IgD-negative memory B cell (primary cell): Measurements from ENCODE around the gene SOX8. TPM values are rescaled to one million over a fixed set of nuclear protein-coding genes. Genes with fewer than 3 reads are reported as not detected.
"Not testable (repeated sequence)": the region's sequence is repeated elsewhere in the genome, so short reads cannot be mapped to it uniquely, and the experiment has no call there.

ENCODE experiments used
- H3K27ac Mint-ChIP-seq, 3 donors: one replicate each; pipeline ENCODE4 v1.8.0; 2020 to 2022; ENCODE audit warnings: mild to moderate bottlenecking in 3 of 3, mixed read lengths in 3 of 3, moderate library complexity in 1 of 3
- H3K27me3 Mint-ChIP-seq: one replicate; pipeline ENCODE4 v1.8.0; 2021; ENCODE audit warnings: mixed read lengths
- H3K36me3 Mint-ChIP-seq: one replicate; pipeline ENCODE4 v1.8.0; 2020; ENCODE audit warnings: mild to moderate bottlenecking, mixed read lengths
- H3K4me1 Mint-ChIP-seq, 3 donors: one replicate each; pipeline ENCODE4 v1.8.0; 2020 to 2022; ENCODE audit warnings: mixed read lengths in 3 of 3, mild to moderate bottlenecking in 1 of 3
- H3K4me3 Mint-ChIP-seq, 4 donors: one replicate each; pipeline ENCODE4 v1.8.0; 2020 to 2022; ENCODE audit warnings: mild to moderate bottlenecking in 4 of 4, mixed read lengths in 4 of 4, moderate library complexity in 3 of 4
- H3K9me3 Mint-ChIP-seq, 3 donors: one replicate each; pipeline ENCODE4 v1.8.0; 2020 to 2021; ENCODE audit warnings: mixed read lengths in 3 of 3, mild to moderate bottlenecking in 1 of 3
- polyA plus RNA-seq: library from polyadenylated mRNA; unstranded; fragments of 300-500 nt; fragmentation: Illumina TruSeq; gene quantifications from one replicate; pipeline ENCODE4 v1.2.3, GENCODE V29; 2021

SOX8 gene
- polyA plus RNA-seq, 1 donor from 2014 or later, result 0.48 TPM

GRCh38 chr16:1021553-1022160 is 40.1 kb downstream of the SOX8 start:
- Mint-ChIP-seq H3K4me1 (no peaks in the 10 kb centered on the region), H3K27ac (no peak overlapping the region), H3K27me3 (peaks cover 1% of the 10 kb centered on the region), H3K4me3 (no peak overlapping the region), H3K36me3 (no peaks in the 10 kb centered on the region), H3K9me3 (no peaks in the 10 kb centered on the region)

- no peak overlapping the region for H3K27ac Mint-ChIP-seq
- H3K36me3 Mint-ChIP-seq, result no peaks in the 10 kb centered on the region
- no peaks in the 10 kb centered on the region for H3K9me3 Mint-ChIP-seq
- H3K4me1 Mint-ChIP-seq, result no peaks in the 10 kb centered on the region
- H3K27me3 Mint-ChIP-seq, result peaks cover 1% of the 10 kb centered on the region
- H3K4me3 Mint-ChIP-seq, result no peak overlapping the region
Measured at GRCh38 chr16:1022466-1022865, 40.9 kb downstream of the SOX8 start.

GRCh38 chr16:1024138-1024537 is 42.6 kb downstream of the SOX8 start:
- peaks cover 1% of the 10 kb centered on the region for H3K27me3 Mint-ChIP-seq
- no peak overlapping the region for H3K4me3 Mint-ChIP-seq
- no peak overlapping the region for H3K27ac Mint-ChIP-seq
- H3K4me1 Mint-ChIP-seq, result no peaks in the 10 kb centered on the region
- H3K9me3 Mint-ChIP-seq, result no peaks in the 10 kb centered on the region
- no peaks in the 10 kb centered on the region for H3K36me3 Mint-ChIP-seq

GRCh38 chr16:1025183-1025809 is 43.7 kb downstream of the SOX8 start:
- not testable (repeated sequence) for H3K27me3 Mint-ChIP-seq, H3K9me3 Mint-ChIP-seq, H3K36me3 Mint-ChIP-seq, H3K4me1 Mint-ChIP-seq, H3K27ac Mint-ChIP-seq, H3K4me3 Mint-ChIP-seq

- Mint-ChIP-seq H3K9me3 (no peaks in the 10 kb centered on the region), H3K27ac (no peak overlapping the region), H3K4me1 (no peaks in the 10 kb centered on the region), H3K27me3 (peaks cover 6% of the 10 kb centered on the region), H3K36me3 (no peaks in the 10 kb centered on the region), H3K4me3 (no peak overlapping the region)
Measured at GRCh38 chr16:1026057-1026783, 44.6 kb downstream of the SOX8 start.

GRCh38 chr16:1026784-1027500 is 45.4 kb downstream of the SOX8 start:
- H3K27me3 Mint-ChIP-seq, result peaks cover 6% of the 10 kb centered on the region
- no peaks in the 10 kb centered on the region for H3K4me1 Mint-ChIP-seq
- H3K36me3 Mint-ChIP-seq, result no peaks in the 10 kb centered on the region
- no peak overlapping the region for H3K27ac Mint-ChIP-seq
- H3K4me3 Mint-ChIP-seq, result no peak overlapping the region
- H3K9me3 Mint-ChIP-seq, result no peaks in the 10 kb centered on the region

- H3K36me3 Mint-ChIP-seq, result no peaks in the 10 kb centered on the region
- no peaks in the 10 kb centered on the region for H3K4me1 Mint-ChIP-seq
- no peak overlapping the region for H3K27ac Mint-ChIP-seq
- H3K9me3 Mint-ChIP-seq, result no peaks in the 10 kb centered on the region
- peaks cover 6% of the 10 kb centered on the region for H3K27me3 Mint-ChIP-seq
- no peak overlapping the region for H3K4me3 Mint-ChIP-seq
Measured at GRCh38 chr16:1027501-1027815, 45.9 kb downstream of the SOX8 start.

- Mint-ChIP-seq H3K27me3 (peaks cover 6% of the 10 kb centered on the region), H3K4me1 (no peaks in the 10 kb centered on the region), H3K36me3 (no peaks in the 10 kb centered on the region), H3K9me3 (no peaks in the 10 kb centered on the region), H3K27ac (no peak overlapping the region), H3K4me3 (no peak overlapping the region)
Measured at GRCh38 chr16:1028056-1028455, 46.5 kb downstream of the SOX8 start.

- peaks cover 6% of the 10 kb centered on the region for H3K27me3 Mint-ChIP-seq
- H3K36me3 Mint-ChIP-seq, result no peaks in the 10 kb centered on the region
- no peak overlapping the region for H3K27ac Mint-ChIP-seq
- no peaks in the 10 kb centered on the region for H3K9me3 Mint-ChIP-seq
- no peaks in the 10 kb centered on the region for H3K4me1 Mint-ChIP-seq
- H3K4me3 Mint-ChIP-seq, result peak overlapping the region in 1 of 4 donors; percentile 54
Measured at GRCh38 chr16:1028524-1029258, 47.1 kb downstream of the SOX8 start.

GRCh38 chr16:1029259-1029545 is 47.6 kb downstream of the SOX8 start:
- Mint-ChIP-seq H3K4me1 (no peaks in the 10 kb centered on the region), H3K27ac (no peak overlapping the region), H3K27me3 (peaks cover 6% of the 10 kb centered on the region), H3K36me3 (no peaks in the 10 kb centered on the region), H3K9me3 (no peaks in the 10 kb centered on the region), H3K4me3 (no peak overlapping the region)

- H3K4me1 Mint-ChIP-seq, result no peaks in the 10 kb centered on the region
- H3K4me3 Mint-ChIP-seq, result no peak overlapping the region
- peaks cover 6% of the 10 kb centered on the region for H3K27me3 Mint-ChIP-seq
- H3K9me3 Mint-ChIP-seq, result no peaks in the 10 kb centered on the region
- no peak overlapping the region for H3K27ac Mint-ChIP-seq
- H3K36me3 Mint-ChIP-seq, result no peaks in the 10 kb centered on the region
Measured at GRCh38 chr16:1030473-1030901, 48.9 kb downstream of the SOX8 start.

- no peak overlapping the region for H3K4me3 Mint-ChIP-seq
- no peaks in the 10 kb centered on the region for H3K36me3 Mint-ChIP-seq
- no peaks in the 10 kb centered on the region for H3K9me3 Mint-ChIP-seq
- H3K27me3 Mint-ChIP-seq, result peaks cover 5% of the 10 kb centered on the region
- H3K4me1 Mint-ChIP-seq, result no peaks in the 10 kb centered on the region
- no peak overlapping the region for H3K27ac Mint-ChIP-seq
Measured at GRCh38 chr16:1031666-1032065, 50.1 kb downstream of the SOX8 start.

- H3K4me1 Mint-ChIP-seq, result no peaks in the 10 kb centered on the region
Measured at GRCh38 chr16:1032607-1033006, 51.0 kb downstream of the SOX8 start.

GRCh38 chr16:1033128-1033679 is 51.6 kb downstream of the SOX8 start:
- Mint-ChIP-seq H3K4me1 (no peaks in the 10 kb centered on the region), H3K27ac (no peak overlapping the region), H3K36me3 (no peaks in the 10 kb centered on the region), H3K27me3 (peaks cover 12% of the 10 kb centered on the region), H3K9me3 (no peaks in the 10 kb centered on the region), H3K4me3 (no peak overlapping the region)

More at GRCh38 chr16:1032607-1033006, 51.0 kb downstream of the SOX8 start:
- H3K27ac Mint-ChIP-seq, result no peak overlapping the region
- H3K9me3 Mint-ChIP-seq, result no peaks in the 10 kb centered on the region
- no peak overlapping the region for H3K4me3 Mint-ChIP-seq
- H3K36me3 Mint-ChIP-seq, result no peaks in the 10 kb centered on the region
- peaks cover 9% of the 10 kb centered on the region for H3K27me3 Mint-ChIP-seq
